B cell (primary cell): ENCODE data around the gene CAP1. TPM values are rescaled to one million over a fixed set of nuclear protein-coding genes. Genes with fewer than 3 reads are reported as not detected.

Experiments used
- ATAC-seq: fragments of 200-7000 bp; cut with Tn5 transposase; one replicate; pipeline ENCODE4 v1.10.0; 2021; ENCODE audit warnings: low read depth, mild to moderate bottlenecking, moderate number of reproducible peaks, moderate library complexity
- CTCF ChIA-PET: fragments of 350-600 bp; sonication (Branson Sonifier 250); formaldehyde crosslinking; loops from one replicate; lab custom pipeline; 2021; ENCODE audit warnings: antibody characterized with exemption, inconsistent platforms; lab: Charles Lee
- POLR2A ChIA-PET: fragments of 350-600 bp; sonication (Branson Sonifier 250); formaldehyde crosslinking; loops from one replicate; lab custom pipeline; 2021; ENCODE audit warnings: antibody characterized with exemption; lab: Charles Lee
- DNase-seq: peaks from one replicate; pipeline ENCODE4 v3.0.0; 2013
- H2AFZ ChIP-seq: 2 replicates; pipeline ENCODE4 v1.6.1; 2012; ENCODE audit warnings: mild to moderate bottlenecking, low read depth, low read length; ENCODE audit not compliant: insufficient read depth, poor library complexity, severe bottlenecking
- H3K27ac ChIP-seq, 2 donors: 1 replicate in 1 of 2; 2 replicates in 1 of 2; pipeline ENCODE4 v1.5.1; 2012 to 2013; ENCODE audit warnings: low read length in 2 of 2, mild to moderate bottlenecking in 2 of 2, moderate library complexity in 1 of 2
- H3K27me3 ChIP-seq, 4 experiments: fragments of 200-600 bp in 1 of 4; sonication (generic) in 1 of 4; replicated peaks in 1 of 4; 1 replicate in 2 of 4; 2 replicates in 2 of 4; pipeline versions ENCODE4 v1.6.1 to v1.7.0; 2013 to 2016; ENCODE audit warnings: low read length in 3 of 4, mild to moderate bottlenecking in 2 of 4, mixed read lengths in 1 of 4, moderate library complexity in 1 of 4; ENCODE audit not compliant: insufficient read depth in 4 of 4, control insufficient read depth in 3 of 4; ENCODE audit errors: control extremely low read depth in 1 of 4
- H3K36me3 ChIP-seq, 2 experiments: replicated peaks in 1 of 2; 1 replicate in 1 of 2; 2 replicates in 1 of 2; pipeline versions ENCODE4 v1.6.1 to v1.7.1; 2013; ENCODE audit warnings: low read length in 1 of 2; ENCODE audit not compliant: insufficient read depth in 2 of 2, control insufficient read depth in 1 of 2; ENCODE audit errors: control extremely low read depth in 1 of 2, extremely low read depth in 1 of 2
- H3K4me1 ChIP-seq, 2 donors: fragments of 200-600 bp in 1 of 2; sonication (generic) in 1 of 2; 1 replicate in 1 of 2; 2 replicates in 1 of 2; pipeline versions ENCODE4 v1.5.1 to v1.6.1; 2013 to 2017; ENCODE audit warnings: low read length in 2 of 2; ENCODE audit not compliant: control insufficient read depth in 2 of 2, insufficient read depth in 2 of 2
- H3K4me2 ChIP-seq: replicated peaks from 2 replicates; pipeline ENCODE3; 2012; ENCODE audit warnings: mild to moderate bottlenecking, low read depth, low read length; ENCODE audit not compliant: poor library complexity, severe bottlenecking
- H3K4me3 ChIP-seq, 5 experiments: fragments of 200-600 bp in 1 of 5; sonication (generic) in 1 of 5; 1 replicate in 3 of 5; 2 replicates in 2 of 5; pipeline versions ENCODE4 v1.5.1 to v1.7.0; 2011 to 2016; ENCODE audit warnings: low read length in 4 of 5, mild to moderate bottlenecking in 4 of 5, low read depth in 2 of 5, control low read depth in 1 of 5, moderate library complexity in 1 of 5; ENCODE audit not compliant: insufficient read depth in 1 of 5; ENCODE audit errors: control extremely low read depth in 1 of 5, extremely low read depth in 1 of 5
- H3K79me2 ChIP-seq: fragments of 200-600 bp; sonication (generic); one replicate; pipeline ENCODE4 v1.6.0; 2016; ENCODE audit warnings: low read length; ENCODE audit not compliant: control insufficient read depth, insufficient read depth
- H3K9ac ChIP-seq: fragments of 200-600 bp; sonication (generic); 2 replicates; pipeline ENCODE4 v1.6.1; 2017; ENCODE audit warnings: mild to moderate bottlenecking, low read length, moderate library complexity
- H3K9me3 ChIP-seq, 3 donors: one replicate each; pipeline versions ENCODE4 v1.6.1 to v1.7.1; 2013; ENCODE audit warnings: low read length in 2 of 3; ENCODE audit not compliant: control insufficient read depth in 2 of 3, insufficient read depth in 1 of 3; ENCODE audit errors: control extremely low read depth in 1 of 3
- H4K20me1 ChIP-seq: 2 replicates; pipeline ENCODE4 v1.6.0; 2012; ENCODE audit warnings: mild to moderate bottlenecking, low read length; ENCODE audit not compliant: insufficient read depth, control insufficient read depth, poor library complexity, severe bottlenecking
- H3K27ac Mint-ChIP-seq: one replicate; pipeline ENCODE4 v1.8.0; 2021; ENCODE audit warnings: mixed read lengths
- H3K27me3 Mint-ChIP-seq: one replicate; pipeline ENCODE4 v1.8.0; 2021; ENCODE audit warnings: mixed read lengths
- H3K4me1 Mint-ChIP-seq: one replicate; pipeline ENCODE4 v1.8.0; 2021; ENCODE audit warnings: mixed read lengths
- H3K4me3 Mint-ChIP-seq: one replicate; pipeline ENCODE4 v1.8.0; 2021; ENCODE audit warnings: mixed read lengths
- H3K9me3 Mint-ChIP-seq: one replicate; pipeline ENCODE4 v1.8.0; 2022; ENCODE audit warnings: mixed read lengths; ENCODE audit not compliant: insufficient read depth
- EZH2 ChIP-seq: IDR thresholded peaks from 2 replicates; pipeline ENCODE4 v1.6.1; 2012; ENCODE audit warnings: borderline replicate concordance, low read depth, mild to moderate bottlenecking, moderate library complexity, low read length; ENCODE audit not compliant: insufficient read depth, poor library complexity, severe bottlenecking
- WGBS: methylation state at CpG from one replicate; pipeline ENCODE4 v1.1.5; 2013; ENCODE audit warnings: missing lambda C conversion rate; ENCODE audit not compliant: insufficient coverage; 5-methylcytosine and 5-hydroxymethylcytosine counted together
- intact Hi-C: fragments of 100-400 bp; cut with micrococcal nuclease; formaldehyde crosslinking; loops from one replicate; pipeline ENCODE4 v1.10.0; 2022
- polyA plus RNA-seq: library from polyadenylated mRNA; depleted of rRNA; stranded (reverse); fragments of >200 nt; gene quantifications from 2 replicates; pipeline ENCODE4 v1.2.3, GENCODE V29; 2012
- total RNA-seq, 2 donors: library from RNA; stranded (reverse); fragments of 120-200 nt in 1 of 2; gene quantifications; 1 replicate in 1 of 2; 2 replicates in 1 of 2; pipeline versions ENCODE4 v1.2.3 to v1.2.4, GENCODE V29; 2013 to 2022
- TF ChIP-seq, protein P1 (sequence below): fragments of 200-600 bp; IDR thresholded peaks from one replicate; pipeline ENCODE4 v1.8.0; 2022; ENCODE audit warnings: antibody characterized with exemption, mild to moderate bottlenecking

Gene CAP1
- total and polyA plus RNA-seq, 2 donors (not counting 1 experiment from before 2014, with no cell fraction given) = 175 to 203 TPM

DNA sequence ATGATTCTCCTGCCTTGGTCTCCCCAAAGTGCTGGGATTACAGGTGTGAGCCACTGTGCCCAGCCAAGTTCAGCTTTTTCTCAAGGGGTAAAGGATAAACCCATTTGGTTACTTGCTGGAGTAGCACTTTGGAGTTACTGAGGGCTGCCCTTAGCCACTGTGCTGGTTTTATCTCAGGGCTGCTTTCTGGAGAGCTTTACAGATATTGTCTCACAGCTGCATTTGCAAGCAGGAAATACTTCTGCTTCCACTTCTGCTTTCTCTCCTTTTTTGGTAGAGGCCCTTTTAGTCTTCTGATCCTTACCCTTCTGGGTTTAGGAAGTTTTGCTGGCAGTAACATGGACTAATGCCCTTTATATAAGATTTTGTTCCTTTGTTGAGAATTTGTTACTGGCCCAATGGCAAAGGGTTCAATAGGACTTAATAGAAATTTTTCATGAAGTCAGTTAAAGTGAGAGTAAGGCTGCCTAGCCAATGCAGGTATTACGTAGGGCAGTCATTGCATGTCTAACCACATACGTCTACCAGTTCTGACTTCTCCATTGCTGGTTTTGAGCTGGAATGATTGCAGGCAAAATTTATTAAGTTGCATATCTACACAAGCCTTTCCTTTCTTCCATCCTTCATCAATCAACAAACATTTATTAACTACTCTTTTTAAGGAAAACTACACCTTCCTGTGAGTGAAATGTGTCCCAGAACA lies 24.4 kb downstream of the CAP1 start:
- Histone ChIP-seq H3K27ac (peak overlapping the region; percentile 77 to 87), H3K36me3 (peaks cover 16 to 92% of the 10 kb centered on the region in 2 experiments), H3K4me1 (peaks cover 67 to 68% of the 10 kb centered on the region in 2 donors), H3K9ac (peak overlapping the region; percentile 25), H3K4me2 (peak overlapping the region; percentile 54), H4K20me1 (no peaks in the 10 kb centered on the region), H2AFZ (peak overlapping the region; percentile 3), H3K4me3 (peak overlapping the region in 4 of 5 experiments; percentile 9 to 30 (median 17)), H3K27me3 (no peaks in the 10 kb centered on the region), H3K9me3 (no peaks in the 10 kb centered on the region), H3K79me2 (peaks cover 57% of the 10 kb centered on the region)
- Mint-ChIP-seq H3K4me1 (peaks cover 63% of the 10 kb centered on the region), H3K27me3 (no peaks in the 10 kb centered on the region), H3K9me3 (no peaks in the 10 kb centered on the region), H3K27ac (peak overlapping the region; percentile 96), H3K4me3 (peak overlapping the region; percentile 77)
- peak; percentile 91 for ATAC-seq
- no CpG with 5 or more reads among the region's 2 CpGs for WGBS
- ChIA-PET POLR2A (interaction anchor here (3.3 kb wide), 1 partner anchor 25 kb away, joined by 24 read pairs; the partner anchor contains the start of gene CAP1), CTCF (interaction anchor here (0.6 to 4.3 kb wide), 11 partner anchors 11 to 280 kb away, joined by 3 to 24 read pairs (median 7); no protein-coding TSS in a partner anchor)
- peak; percentile 84 for DNase-seq
- intact Hi-C loops = loop anchor here (1.0 to 2.0 kb wide), 3 partner anchors 14 to 32 kb away; partner anchors contain the start of genes CAP1 and PPT1
- TF ChIP-seq, protein P1, sequence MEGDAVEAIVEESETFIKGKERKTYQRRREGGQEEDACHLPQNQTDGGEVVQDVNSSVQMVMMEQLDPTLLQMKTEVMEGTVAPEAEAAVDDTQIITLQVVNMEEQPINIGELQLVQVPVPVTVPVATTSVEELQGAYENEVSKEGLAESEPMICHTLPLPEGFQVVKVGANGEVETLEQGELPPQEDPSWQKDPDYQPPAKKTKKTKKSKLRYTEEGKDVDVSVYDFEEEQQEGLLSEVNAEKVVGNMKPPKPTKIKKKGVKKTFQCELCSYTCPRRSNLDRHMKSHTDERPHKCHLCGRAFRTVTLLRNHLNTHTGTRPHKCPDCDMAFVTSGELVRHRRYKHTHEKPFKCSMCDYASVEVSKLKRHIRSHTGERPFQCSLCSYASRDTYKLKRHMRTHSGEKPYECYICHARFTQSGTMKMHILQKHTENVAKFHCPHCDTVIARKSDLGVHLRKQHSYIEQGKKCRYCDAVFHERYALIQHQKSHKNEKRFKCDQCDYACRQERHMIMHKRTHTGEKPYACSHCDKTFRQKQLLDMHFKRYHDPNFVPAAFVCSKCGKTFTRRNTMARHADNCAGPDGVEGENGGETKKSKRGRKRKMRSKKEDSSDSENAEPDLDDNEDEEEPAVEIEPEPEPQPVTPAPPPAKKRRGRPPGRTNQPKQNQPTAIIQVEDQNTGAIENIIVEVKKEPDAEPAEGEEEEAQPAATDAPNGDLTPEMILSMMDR = no peak
- TF ChIP-seq EZH2 = no peak

DNA sequence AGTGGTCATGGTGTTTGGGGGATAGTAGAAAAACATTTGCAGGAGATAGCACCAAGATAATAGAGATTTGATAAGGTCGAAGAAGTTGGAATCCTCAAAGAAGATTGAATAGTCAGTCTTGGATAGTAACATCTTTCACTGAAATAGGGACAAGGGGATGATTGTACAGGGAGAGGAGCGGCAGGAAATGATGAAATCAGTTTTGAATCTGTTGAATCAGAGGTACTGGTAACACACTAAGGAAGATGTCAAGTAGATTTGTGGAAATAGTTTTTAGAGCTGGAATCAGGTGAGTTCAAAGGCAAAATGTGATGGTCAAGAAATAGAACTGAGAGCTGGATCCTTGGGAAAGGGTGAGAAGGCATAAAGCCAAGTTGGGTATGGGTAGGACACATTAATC lies 26.5 kb downstream of the CAP1 start:
- Mint-ChIP-seq H3K4me3 (no peak overlapping the region), H3K27me3 (no peaks in the 10 kb centered on the region), H3K27ac (peak overlapping the region; percentile 70), H3K9me3 (no peaks in the 10 kb centered on the region), H3K4me1 (peaks cover 46% of the 10 kb centered on the region)
- Histone ChIP-seq H4K20me1 (no peaks in the 10 kb centered on the region), H3K9me3 (no peaks in the 10 kb centered on the region), H3K79me2 (peaks cover 40% of the 10 kb centered on the region), H2AFZ (no peak overlapping the region), H3K27me3 (no peaks in the 10 kb centered on the region), H3K36me3 (peaks cover 16 to 93% of the 10 kb centered on the region in 2 experiments), H3K4me1 (peaks cover 47% of the 10 kb centered on the region in 2 donors), H3K4me3 (no peak overlapping the region), H3K9ac (no peak overlapping the region), H3K27ac (peak overlapping the region in 1 of 2 donors; percentile 22), H3K4me2 (no peak overlapping the region)
- intact Hi-C loops = no loop called here
- TF ChIP-seq, protein P1 = no peak
- no peak for TF ChIP-seq EZH2
- 100% methylated on average over 2 of the region's 2 CpGs for WGBS
- DNase-seq (no peak), ATAC-seq (no peak)
- ChIA-PET POLR2A (no interaction called here), CTCF (interaction anchor here (1.4 to 4.3 kb wide), 3 partner anchors 8 to 17 kb away, joined by 4 to 24 read pairs (median 5); no protein-coding TSS in a partner anchor)
